ENCODE measurements around the gene CHKA. TPM values are rescaled to one million over a fixed set of nuclear protein-coding genes. Genes with fewer than 3 reads are reported as not detected.

The CHKA gene
- total and polyA plus RNA-seq, 9 of the 15 experiments (the other 6 are each of a cell fraction or from before 2014, with no cell fraction given): 3.6 to 37.0 (median 30.2) TPM

DNA sequence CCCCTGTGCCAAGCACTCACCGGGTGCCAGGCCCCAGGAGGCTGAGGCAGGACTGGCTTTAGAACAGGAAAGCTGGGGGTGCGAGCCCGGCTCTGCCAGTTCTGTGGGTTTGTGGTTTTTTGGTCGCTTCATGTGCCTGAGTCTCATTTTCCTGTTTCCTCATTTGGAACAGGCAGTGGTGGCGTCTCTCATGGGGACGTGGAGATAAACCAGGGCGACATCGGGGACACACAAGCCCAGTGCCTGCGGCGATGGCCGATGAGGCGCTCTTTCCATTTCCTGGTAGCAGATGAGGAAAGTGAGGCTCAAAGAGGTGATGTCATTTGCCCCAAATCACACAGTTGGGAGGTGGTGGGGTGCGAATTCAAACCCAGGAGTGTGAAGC is 20.8 kb upstream of the CHKA start:
- TF ChIP-seq FOXJ3 (CRISPR knock-in tag; IDR thresholded peaks at IDR 0.05) (no peak), GATAD2A (IDR thresholded peaks at IDR 0.05) (no peak), ZBTB17 (CRISPR knock-in tag; IDR thresholded peaks at IDR 0.05) (0 out of 2 replicates have a peak, but pooled peaks have one; percentile 9), SMAD2 (IDR thresholded peaks at IDR 0.05; ENCODE audit: low read depth, low read length) (no peak), ATF7 (IDR thresholded peaks at IDR 0.05) (peak; percentile 16; the same call in 1 of the 2 replicates)
- TF ChIP-seq, protein P1, sequence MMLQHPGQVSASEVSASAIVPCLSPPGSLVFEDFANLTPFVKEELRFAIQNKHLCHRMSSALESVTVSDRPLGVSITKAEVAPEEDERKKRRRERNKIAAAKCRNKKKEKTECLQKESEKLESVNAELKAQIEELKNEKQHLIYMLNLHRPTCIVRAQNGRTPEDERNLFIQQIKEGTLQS (IDR thresholded peaks at IDR 0.05): peak; percentile 28; the same call in 1 of the 2 replicates
- TF ChIP-seq, protein P1 (CRISPR knock-in tag; conservative IDR thresholded peaks at IDR 0.05): no peak
- TF ChIP-seq, protein P2, sequence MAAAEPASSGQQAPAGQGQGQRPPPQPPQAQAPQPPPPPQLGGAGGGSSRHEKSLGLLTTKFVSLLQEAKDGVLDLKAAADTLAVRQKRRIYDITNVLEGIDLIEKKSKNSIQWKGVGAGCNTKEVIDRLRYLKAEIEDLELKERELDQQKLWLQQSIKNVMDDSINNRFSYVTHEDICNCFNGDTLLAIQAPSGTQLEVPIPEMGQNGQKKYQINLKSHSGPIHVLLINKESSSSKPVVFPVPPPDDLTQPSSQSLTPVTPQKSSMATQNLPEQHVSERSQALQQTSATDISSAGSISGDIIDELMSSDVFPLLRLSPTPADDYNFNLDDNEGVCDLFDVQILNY (CRISPR knock-in tag; IDR thresholded peaks at IDR 0.05): peak; percentile 31; the same call in 1 of the 2 replicates
- no peaks in the 10 kb centered on the region for H4K20me1 ChIP-seq (replicated peaks; ENCODE audit: control insufficient read depth, insufficient read depth, low read length)
- intact Hi-C loops (cut with micrococcal nuclease) (no loop called here), in situ Hi-C loops (cut with MboI) (no loop called here)
- peaks cover 17 to 39% of the 10 kb centered on the region in 2 experiments for H3K4me1 ChIP-seq (replicated peaks in 1 of 2; ENCODE audit: control insufficient read depth in 2 of 2, insufficient read depth in 2 of 2, low read length in 2 of 2)
- no peaks in the 10 kb centered on the region for H3K36me3 ChIP-seq (ENCODE audit: control insufficient read depth, insufficient read depth, low read length)
- CTCF ChIA-PET (ENCODE audit: low intra/inter-chr PET ratio): no interaction called here
- POLR2A ChIA-PET: no interaction called here
- no peak overlapping the region for H3K4me2 ChIP-seq (ENCODE audit: insufficient read depth, low read length)
- H3K27ac ChIP-seq (ENCODE audit: extremely low read depth, low read depth, low read length): no peak overlapping the region
- H2AFZ ChIP-seq (ENCODE audit: low read depth, low read length): peak overlapping the region; percentile 73
- H3K79me2 ChIP-seq (ENCODE audit: control insufficient read depth, insufficient read depth, low read length): no peaks in the 10 kb centered on the region
- H3K9ac ChIP-seq (ENCODE audit: insufficient read depth in 1 of 2, low read depth in 2 of 2, low read length in 2 of 2): peak overlapping the region in 1 of 2 experiments; percentile 80; a peak in 2 of 4 replicates
- FAIRE-seq: no peak
- no TSS peak for BruUV-seq (replicated peaks)
- 27% methylated on average over 12 of the region's 13 CpGs for WGBS (ENCODE audit: insufficient coverage, low coverage, missing lambda C conversion rate)
- H3K4me3 ChIP-seq: no peak overlapping the region
- no peaks in the 10 kb centered on the region for H3K27me3 ChIP-seq (ENCODE audit: control insufficient read depth in 2 of 2, insufficient read depth in 2 of 2, low read length in 2 of 2)
- no peak for ATAC-seq
- no peak for DNase-seq (ENCODE audit: extremely low read depth in 1 of 4, low spot score in 3 of 4)
- H3K9me3 ChIP-seq (replicated peaks; ENCODE audit: control insufficient read depth, insufficient read depth, low read depth, low read length): no peaks in the 10 kb centered on the region
- no peaks in the 10 kb centered on the region for H3K9me1 ChIP-seq (ENCODE audit: control insufficient read depth, insufficient read depth, low read length)
